Stomach (tissue), 4 donors: ENCODE measurements around the gene SYNPO2.

Experiments
- EP300 ChIP-seq: sonication (generic); formaldehyde crosslinking; IDR thresholded peaks from one replicate; pipeline ENCODE4 v1.6.1; 2017; ENCODE audit warnings: antibody characterized with exemption
- POLR2A ChIP-seq, 4 donors: fragments of 450-650 bp; IDR thresholded peaks; one replicate each; pipeline ENCODE4 v1.6.1; 2016; ENCODE audit warnings: antibody characterized with exemption in 4 of 4, control low read depth in 2 of 4, mild to moderate bottlenecking in 1 of 4, moderate library complexity in 1 of 4
- POLR2AphosphoS5 ChIP-seq, 3 donors: sonication (generic); formaldehyde crosslinking; IDR thresholded peaks; one replicate each; pipeline ENCODE4 v1.6.1; 2016; ENCODE audit warnings: antibody characterized with exemption in 3 of 3
- TF ChIP-seq, protein P1 (sequence below), 7 experiments: fragments of 450-650 bp in 4 of 7; fragments of 200-600 bp in 3 of 7; sonication (generic) in 3 of 7; IDR thresholded peaks; one replicate each; pipeline ENCODE4 v1.5.1; 2016 to 2019; ENCODE audit warnings: antibody characterized with exemption in 7 of 7, control low read depth in 2 of 7, mild to moderate bottlenecking in 1 of 7

DNA sequence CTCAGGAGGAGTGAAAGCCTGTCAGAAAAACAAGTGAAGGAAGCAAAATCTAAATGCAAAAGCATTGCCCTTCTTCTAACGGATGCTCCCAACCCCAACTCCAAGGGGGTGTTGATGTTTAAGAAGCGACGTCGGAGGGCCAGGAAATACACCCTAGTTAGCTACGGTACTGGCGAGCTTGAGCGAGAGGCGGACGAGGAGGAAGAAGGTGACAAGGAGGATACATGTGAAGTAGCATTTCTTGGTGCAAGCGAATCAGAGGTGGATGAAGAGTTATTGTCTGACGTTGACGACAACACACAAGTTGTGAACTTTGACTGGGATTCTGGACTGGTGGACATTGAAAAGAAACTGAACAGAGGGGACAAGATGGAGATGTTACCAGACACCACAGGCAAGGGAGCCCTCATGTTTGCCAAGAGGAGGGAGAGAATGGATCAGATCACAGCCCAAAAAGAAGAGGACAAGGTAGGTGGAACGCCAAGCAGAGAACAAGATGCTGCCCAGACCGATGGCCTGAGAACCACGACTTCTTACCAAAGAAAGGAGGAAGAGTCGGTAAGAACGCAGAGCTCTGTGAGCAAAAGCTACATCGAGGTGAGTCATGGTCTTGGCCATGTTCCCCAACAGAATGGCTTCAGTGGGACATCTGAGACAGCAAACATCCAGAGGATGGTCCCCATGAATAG lies 141.3 kb downstream of the SYNPO2 start:
- TF ChIP-seq, protein P1, sequence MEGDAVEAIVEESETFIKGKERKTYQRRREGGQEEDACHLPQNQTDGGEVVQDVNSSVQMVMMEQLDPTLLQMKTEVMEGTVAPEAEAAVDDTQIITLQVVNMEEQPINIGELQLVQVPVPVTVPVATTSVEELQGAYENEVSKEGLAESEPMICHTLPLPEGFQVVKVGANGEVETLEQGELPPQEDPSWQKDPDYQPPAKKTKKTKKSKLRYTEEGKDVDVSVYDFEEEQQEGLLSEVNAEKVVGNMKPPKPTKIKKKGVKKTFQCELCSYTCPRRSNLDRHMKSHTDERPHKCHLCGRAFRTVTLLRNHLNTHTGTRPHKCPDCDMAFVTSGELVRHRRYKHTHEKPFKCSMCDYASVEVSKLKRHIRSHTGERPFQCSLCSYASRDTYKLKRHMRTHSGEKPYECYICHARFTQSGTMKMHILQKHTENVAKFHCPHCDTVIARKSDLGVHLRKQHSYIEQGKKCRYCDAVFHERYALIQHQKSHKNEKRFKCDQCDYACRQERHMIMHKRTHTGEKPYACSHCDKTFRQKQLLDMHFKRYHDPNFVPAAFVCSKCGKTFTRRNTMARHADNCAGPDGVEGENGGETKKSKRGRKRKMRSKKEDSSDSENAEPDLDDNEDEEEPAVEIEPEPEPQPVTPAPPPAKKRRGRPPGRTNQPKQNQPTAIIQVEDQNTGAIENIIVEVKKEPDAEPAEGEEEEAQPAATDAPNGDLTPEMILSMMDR (IDR thresholded peaks at IDR 0.05) = no peak
- TF ChIP-seq EP300 (no peak), POLR2AphosphoS5 (IDR thresholded peaks at IDR 0.05) (peak; percentile 7 to 23 (median 11)), POLR2A (IDR thresholded peaks at IDR 0.05) (no peak)
